ENCODE data around the gene INKA2. TPM values are rescaled to one million over a fixed set of nuclear protein-coding genes. Genes with fewer than 3 reads are reported as not detected.
A peak's percentile ranks its signal among the peaks of the same experiment; 100 is the strongest.

The INKA2 gene
- total RNA-seq, 1 experiment from 2014 or later = 0.62 TPM

DNA sequence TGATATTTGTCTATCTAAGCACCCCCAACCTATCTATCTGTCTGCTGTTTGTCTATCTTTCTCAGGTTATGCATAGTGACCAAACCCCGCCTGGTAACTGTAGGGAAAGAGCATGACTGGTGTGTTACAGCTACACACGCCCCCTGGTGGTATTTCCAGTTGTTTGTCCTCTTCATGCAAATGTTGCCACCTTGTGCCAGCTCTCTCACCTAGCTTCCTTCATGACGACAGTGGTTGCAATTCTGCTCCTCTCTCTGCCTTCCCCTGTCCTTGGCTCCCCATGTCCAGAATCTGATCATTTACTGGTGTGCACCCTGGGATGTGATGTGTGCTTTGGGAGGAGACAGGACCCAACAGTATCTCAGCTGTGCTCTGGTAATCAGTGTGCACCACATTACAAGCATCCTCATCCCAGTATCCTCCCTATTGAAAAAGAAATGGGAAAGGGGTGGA lies 8.1 kb upstream of the INKA2 start:
- ChIA-PET CTCF (interaction anchor here (0.9 to 1.8 kb wide), 5 partner anchors 9 to 239 kb away, joined by 3 to 18 read pairs (median 7); partner anchors contain the start of gene INKA2), POLR2A (ENCODE audit: low non-redundant PET) (no interaction called here)
- intact Hi-C loops (cut with micrococcal nuclease; ENCODE audit: unreplicated experiment) = loop anchor here (1.0 to 2.0 kb wide), 2 partner anchors 33 to 239 kb away; no protein-coding TSS in a partner anchor
- no peaks in the 10 kb centered on the region for H3K36me3 ChIP-seq (ENCODE audit: insufficient read depth, low read length, poor library complexity, severe bottlenecking)
- no peaks in the 10 kb centered on the region for H3K4me1 ChIP-seq (ENCODE audit: insufficient read depth, low read length, poor library complexity, severe bottlenecking)
- TF ChIP-seq EZH2 (IDR thresholded peaks at IDR 0.05; ENCODE audit: borderline replicate concordance, low read depth, low read length, poor library complexity, severe bottlenecking) = no peak
- TF ChIP-seq, protein P1, sequence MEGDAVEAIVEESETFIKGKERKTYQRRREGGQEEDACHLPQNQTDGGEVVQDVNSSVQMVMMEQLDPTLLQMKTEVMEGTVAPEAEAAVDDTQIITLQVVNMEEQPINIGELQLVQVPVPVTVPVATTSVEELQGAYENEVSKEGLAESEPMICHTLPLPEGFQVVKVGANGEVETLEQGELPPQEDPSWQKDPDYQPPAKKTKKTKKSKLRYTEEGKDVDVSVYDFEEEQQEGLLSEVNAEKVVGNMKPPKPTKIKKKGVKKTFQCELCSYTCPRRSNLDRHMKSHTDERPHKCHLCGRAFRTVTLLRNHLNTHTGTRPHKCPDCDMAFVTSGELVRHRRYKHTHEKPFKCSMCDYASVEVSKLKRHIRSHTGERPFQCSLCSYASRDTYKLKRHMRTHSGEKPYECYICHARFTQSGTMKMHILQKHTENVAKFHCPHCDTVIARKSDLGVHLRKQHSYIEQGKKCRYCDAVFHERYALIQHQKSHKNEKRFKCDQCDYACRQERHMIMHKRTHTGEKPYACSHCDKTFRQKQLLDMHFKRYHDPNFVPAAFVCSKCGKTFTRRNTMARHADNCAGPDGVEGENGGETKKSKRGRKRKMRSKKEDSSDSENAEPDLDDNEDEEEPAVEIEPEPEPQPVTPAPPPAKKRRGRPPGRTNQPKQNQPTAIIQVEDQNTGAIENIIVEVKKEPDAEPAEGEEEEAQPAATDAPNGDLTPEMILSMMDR (conservative IDR thresholded peaks at IDR 0.05; ENCODE audit: low read depth, low read length) = peak; percentile 77
- DNase-seq (ENCODE audit: low spot score) = peak; percentile 85
- BruUV-seq (replicated peaks) = no TSS peak
- H3K27ac ChIP-seq (ENCODE audit: low read depth, low read length, poor library complexity, severe bottlenecking) = no peak overlapping the region
- H3K9me3 ChIP-seq (ENCODE audit: low read depth, low read length, poor library complexity, severe bottlenecking) = no peaks in the 10 kb centered on the region
- peaks cover 6% of the 10 kb centered on the region for H3K27me3 ChIP-seq (replicated peaks; ENCODE audit: insufficient read depth, low read depth, low read length, poor library complexity)
- H3K4me3 ChIP-seq (ENCODE audit: low read depth, low read length, poor library complexity, severe bottlenecking) = no peak overlapping the region

DNA sequence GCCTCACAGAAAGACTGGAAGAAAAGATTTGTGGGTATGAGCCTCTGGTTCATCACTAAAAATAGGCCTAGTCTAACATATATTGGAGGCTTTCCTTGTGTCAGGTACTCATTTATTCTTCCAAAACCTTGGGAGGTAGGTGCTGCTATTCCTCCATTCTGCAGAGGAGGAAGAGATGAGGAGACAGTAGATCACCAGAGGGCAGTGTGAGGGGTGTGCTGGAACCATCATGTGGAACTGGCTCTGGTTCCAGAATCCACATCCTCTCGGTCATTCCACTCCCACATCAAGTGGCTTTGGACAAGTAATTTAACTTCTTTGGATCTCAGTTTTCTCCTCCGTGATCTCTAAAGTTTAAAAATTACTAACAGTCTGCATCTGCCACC lies 7.4 kb upstream of the INKA2 start:
- H3K27me3 ChIP-seq (replicated peaks; ENCODE audit: insufficient read depth, low read depth, low read length, poor library complexity) = peaks cover 6% of the 10 kb centered on the region
- no peak for DNase-seq (ENCODE audit: low spot score)
- no peak for TF ChIP-seq EZH2 (IDR thresholded peaks at IDR 0.05; ENCODE audit: borderline replicate concordance, low read depth, low read length, poor library complexity, severe bottlenecking)
- TF ChIP-seq, protein P1 (conservative IDR thresholded peaks at IDR 0.05; ENCODE audit: low read depth, low read length) = no peak
- H3K36me3 ChIP-seq (ENCODE audit: insufficient read depth, low read length, poor library complexity, severe bottlenecking) = no peaks in the 10 kb centered on the region
- BruUV-seq (replicated peaks) = no TSS peak
- no peak overlapping the region for H3K4me3 ChIP-seq (ENCODE audit: low read depth, low read length, poor library complexity, severe bottlenecking)
- POLR2A ChIA-PET (ENCODE audit: low non-redundant PET) = no interaction called here
- no peaks in the 10 kb centered on the region for H3K9me3 ChIP-seq (ENCODE audit: low read depth, low read length, poor library complexity, severe bottlenecking)
- CTCF ChIA-PET = interaction anchor here (0.6 to 1.8 kb wide), 5 partner anchors 8 to 297 kb away, joined by 3 to 18 read pairs (median 7); partner anchors contain the start of genes ATP5PB, INKA2 and WDR77
- no peak overlapping the region for H3K27ac ChIP-seq (ENCODE audit: low read depth, low read length, poor library complexity, severe bottlenecking)
- intact Hi-C loops (cut with micrococcal nuclease; ENCODE audit: unreplicated experiment) = loop anchor here (2.0 kb wide), 1 partner anchor 32 kb away; no protein-coding TSS in a partner anchor
- no peaks in the 10 kb centered on the region for H3K4me1 ChIP-seq (ENCODE audit: insufficient read depth, low read length, poor library complexity, severe bottlenecking)

DNA sequence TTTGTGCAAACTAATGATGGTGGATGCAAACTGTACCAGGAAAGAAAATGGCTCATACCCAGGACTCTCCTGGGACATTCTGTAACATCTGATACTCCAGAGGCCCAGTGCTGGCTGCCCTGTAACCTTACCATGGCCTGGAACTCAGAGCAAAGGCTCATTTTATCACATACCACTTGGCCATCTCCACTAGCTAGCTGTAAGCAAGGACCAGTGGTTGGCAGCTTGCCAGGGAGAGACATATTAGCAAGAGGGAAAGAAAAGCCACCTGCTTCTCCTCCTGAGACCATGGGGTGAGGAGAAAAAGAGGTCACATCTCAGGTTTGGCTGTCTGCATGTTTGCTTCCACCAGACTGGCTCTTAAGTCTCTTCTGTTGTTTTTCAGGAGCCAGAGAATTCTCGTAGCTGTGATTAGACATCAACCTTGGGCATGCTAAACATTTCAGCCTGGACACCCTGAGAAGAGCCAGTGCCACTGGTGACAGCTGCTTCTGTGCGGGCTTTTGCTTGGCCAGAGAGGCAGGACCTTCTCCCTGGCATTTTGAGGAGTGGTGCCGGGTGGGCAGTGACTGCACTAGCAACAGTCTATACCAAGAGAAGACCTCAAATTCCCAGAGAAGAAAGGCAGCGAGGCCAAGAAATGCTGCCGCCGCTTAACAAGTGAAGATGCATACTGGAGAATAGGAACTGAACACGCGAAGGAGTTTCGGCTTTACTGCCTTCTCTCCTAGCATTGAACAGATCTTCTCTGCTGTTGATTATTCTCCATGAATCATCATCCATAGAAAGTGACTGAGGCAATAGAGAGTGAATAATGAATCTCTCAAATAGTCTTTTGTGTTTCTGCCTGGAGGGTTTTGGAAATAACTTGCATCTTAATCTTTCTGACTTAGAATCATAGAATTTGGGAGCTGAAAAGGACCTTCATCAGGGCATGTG lies 6.7 kb upstream of the INKA2 start:
- ChIA-PET CTCF (interaction anchor here (0.6 kb wide), 1 partner anchor 297 kb away, joined by 3 read pairs; the partner anchor contains the start of genes ATP5PB and WDR77), POLR2A (ENCODE audit: low non-redundant PET) (no interaction called here)
- no TSS peak for BruUV-seq (replicated peaks)
- DNase-seq (ENCODE audit: low spot score) = no peak
- no peak overlapping the region for H3K27ac ChIP-seq (ENCODE audit: low read depth, low read length, poor library complexity, severe bottlenecking)
- intact Hi-C loops (cut with micrococcal nuclease; ENCODE audit: unreplicated experiment) = loop anchor here (2.0 kb wide), 1 partner anchor 31 kb away; no protein-coding TSS in a partner anchor
- TF ChIP-seq EZH2 (IDR thresholded peaks at IDR 0.05; ENCODE audit: borderline replicate concordance, low read depth, low read length, poor library complexity, severe bottlenecking) = no peak
- TF ChIP-seq, protein P1 (conservative IDR thresholded peaks at IDR 0.05; ENCODE audit: low read depth, low read length) = no peak
- no peak overlapping the region for H3K4me3 ChIP-seq (ENCODE audit: low read depth, low read length, poor library complexity, severe bottlenecking)
- no peaks in the 10 kb centered on the region for H3K36me3 ChIP-seq (ENCODE audit: insufficient read depth, low read length, poor library complexity, severe bottlenecking)
- H3K27me3 ChIP-seq (replicated peaks; ENCODE audit: insufficient read depth, low read depth, low read length, poor library complexity) = peaks cover 12% of the 10 kb centered on the region
- H3K9me3 ChIP-seq (ENCODE audit: low read depth, low read length, poor library complexity, severe bottlenecking) = no peaks in the 10 kb centered on the region
- H3K4me1 ChIP-seq (ENCODE audit: insufficient read depth, low read length, poor library complexity, severe bottlenecking) = no peaks in the 10 kb centered on the region

All from A673 (cell line).